RWPE2 (cell line): ENCODE data around the gene CD36.

Source experiments
- ATAC-seq: fragments of 200-7000 bp; cut with Tn5 transposase; 3 replicates; pipeline ENCODE4 v1.9.1; 2021; ENCODE audit warnings: low read depth
- DNase-seq: peaks from one replicate; pipeline ENCODE4 v3.0.0-alpha.2; 2020; ENCODE audit warnings: low spot score
- H3K27ac ChIP-seq: fragments of 450-650 bp; 2 replicates; pipeline ENCODE4 v1.5.1; 2017; ENCODE audit warnings: mild to moderate bottlenecking; ENCODE audit not compliant: poor library complexity, severe bottlenecking
- H3K27me3 ChIP-seq: fragments of 250-450 bp; sonication (Bioruptor Pico); 2 replicates; pipeline ENCODE4 v1.5.1; 2021; ENCODE audit warnings: mild to moderate bottlenecking, moderate library complexity; ENCODE audit not compliant: insufficient read depth, poor library complexity, severe bottlenecking
- H3K36me3 ChIP-seq: fragments of 250-450 bp; sonication (Bioruptor Pico); 2 replicates; pipeline ENCODE4 v1.5.1; 2020; ENCODE audit warnings: low read depth, mild to moderate bottlenecking, moderate library complexity
- H3K4me1 ChIP-seq: fragments of 250-450 bp; sonication (Bioruptor Pico); 2 replicates; pipeline ENCODE4 v1.5.1; 2021; ENCODE audit warnings: mild to moderate bottlenecking, moderate library complexity; ENCODE audit not compliant: insufficient read depth, poor library complexity, severe bottlenecking
- H3K4me3 ChIP-seq: fragments of 250-450 bp; sonication (Bioruptor Pico); 2 replicates; pipeline ENCODE4 v1.5.1; 2021; ENCODE audit warnings: mild to moderate bottlenecking, moderate library complexity; ENCODE audit not compliant: severe bottlenecking
- H3K9me3 ChIP-seq: fragments of 250-450 bp; sonication (Bioruptor Pico); 2 replicates; pipeline ENCODE4 v1.5.1; 2021; ENCODE audit warnings: mild to moderate bottlenecking, moderate library complexity; ENCODE audit not compliant: severe bottlenecking
- TF ChIP-seq, protein P1 (sequence below): fragments of 450-650 bp; IDR thresholded peaks from one replicate; pipeline ENCODE4 v1.5.1; 2017; ENCODE audit warnings: mild to moderate bottlenecking, moderate library complexity; ENCODE audit not compliant: poor library complexity, severe bottlenecking

Gene CD36

DNA sequence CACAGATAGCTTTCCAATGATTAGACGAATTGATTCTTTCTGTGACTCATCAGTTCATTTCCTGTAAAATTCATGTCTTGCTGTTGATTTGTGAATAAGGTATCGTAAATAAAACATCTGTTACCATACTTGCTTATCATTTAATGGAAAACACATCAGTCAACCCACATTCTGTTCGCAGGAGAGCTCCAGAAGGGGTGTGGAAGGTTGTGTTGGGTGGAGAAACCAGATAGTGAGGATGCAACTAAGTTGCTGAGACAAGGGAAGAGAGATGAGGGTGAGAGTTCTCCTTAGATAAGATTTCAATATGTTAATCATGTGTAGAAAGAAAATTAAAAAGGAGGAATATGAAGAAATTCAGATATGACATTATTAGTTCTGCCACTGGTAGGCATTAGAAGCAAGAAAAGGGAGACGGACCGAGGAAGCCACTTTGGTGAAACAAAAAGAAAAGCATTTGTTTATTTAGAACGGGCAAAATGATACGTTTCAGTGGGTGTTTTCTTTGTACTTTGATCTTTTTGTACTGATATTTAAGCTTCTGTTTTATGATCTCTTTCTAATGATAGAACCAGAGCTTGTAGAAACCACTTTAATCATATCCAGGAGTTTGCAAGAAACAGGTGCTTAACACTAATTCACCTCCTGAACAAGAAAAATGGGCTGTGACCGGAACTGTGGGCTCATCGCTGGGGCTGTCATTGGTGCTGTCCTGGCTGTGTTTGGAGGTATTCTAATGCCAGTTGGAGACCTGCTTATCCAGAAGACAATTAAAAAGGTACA lies 7.8 kb downstream of the CD36 start:
- Histone ChIP-seq H3K9me3 (peaks cover 2% of the 10 kb centered on the region), H3K27ac (no peak overlapping the region), H3K4me3 (no peak overlapping the region), H3K27me3 (no peaks in the 10 kb centered on the region), H3K4me1 (peaks cover 10% of the 10 kb centered on the region), H3K36me3 (no peaks in the 10 kb centered on the region)
- DNase-seq (no peak), ATAC-seq (no peak)
- TF ChIP-seq, protein P1, sequence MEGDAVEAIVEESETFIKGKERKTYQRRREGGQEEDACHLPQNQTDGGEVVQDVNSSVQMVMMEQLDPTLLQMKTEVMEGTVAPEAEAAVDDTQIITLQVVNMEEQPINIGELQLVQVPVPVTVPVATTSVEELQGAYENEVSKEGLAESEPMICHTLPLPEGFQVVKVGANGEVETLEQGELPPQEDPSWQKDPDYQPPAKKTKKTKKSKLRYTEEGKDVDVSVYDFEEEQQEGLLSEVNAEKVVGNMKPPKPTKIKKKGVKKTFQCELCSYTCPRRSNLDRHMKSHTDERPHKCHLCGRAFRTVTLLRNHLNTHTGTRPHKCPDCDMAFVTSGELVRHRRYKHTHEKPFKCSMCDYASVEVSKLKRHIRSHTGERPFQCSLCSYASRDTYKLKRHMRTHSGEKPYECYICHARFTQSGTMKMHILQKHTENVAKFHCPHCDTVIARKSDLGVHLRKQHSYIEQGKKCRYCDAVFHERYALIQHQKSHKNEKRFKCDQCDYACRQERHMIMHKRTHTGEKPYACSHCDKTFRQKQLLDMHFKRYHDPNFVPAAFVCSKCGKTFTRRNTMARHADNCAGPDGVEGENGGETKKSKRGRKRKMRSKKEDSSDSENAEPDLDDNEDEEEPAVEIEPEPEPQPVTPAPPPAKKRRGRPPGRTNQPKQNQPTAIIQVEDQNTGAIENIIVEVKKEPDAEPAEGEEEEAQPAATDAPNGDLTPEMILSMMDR: no peak

DNA sequence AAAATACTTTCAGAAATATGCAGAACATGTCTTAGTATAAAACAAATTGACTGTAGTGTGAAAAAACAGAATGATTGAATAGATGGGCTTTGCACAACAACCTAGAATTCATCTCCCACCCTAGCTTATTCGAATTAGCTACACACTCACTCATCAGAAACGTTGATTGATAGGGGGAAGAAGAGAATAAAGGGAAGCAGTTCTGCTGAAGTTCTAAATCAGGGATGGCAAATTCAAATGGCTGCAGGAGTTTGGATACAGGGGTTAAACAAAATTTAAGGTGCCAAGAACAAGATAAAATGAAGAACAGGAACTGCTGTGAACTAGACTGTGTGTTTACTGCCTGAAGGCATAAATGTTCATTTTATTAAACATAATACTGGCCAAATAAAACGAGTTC lies 9.0 kb downstream of the CD36 start:
- peaks cover 2% of the 10 kb centered on the region for H3K9me3 ChIP-seq
- no peak overlapping the region for H3K4me3 ChIP-seq
- no peak for DNase-seq
- no peak for ATAC-seq
- H3K27me3 ChIP-seq: no peaks in the 10 kb centered on the region
- TF ChIP-seq, protein P1: no peak
- H3K4me1 ChIP-seq: peaks cover 10% of the 10 kb centered on the region
- no peaks in the 10 kb centered on the region for H3K36me3 ChIP-seq
- no peak overlapping the region for H3K27ac ChIP-seq

DNA sequence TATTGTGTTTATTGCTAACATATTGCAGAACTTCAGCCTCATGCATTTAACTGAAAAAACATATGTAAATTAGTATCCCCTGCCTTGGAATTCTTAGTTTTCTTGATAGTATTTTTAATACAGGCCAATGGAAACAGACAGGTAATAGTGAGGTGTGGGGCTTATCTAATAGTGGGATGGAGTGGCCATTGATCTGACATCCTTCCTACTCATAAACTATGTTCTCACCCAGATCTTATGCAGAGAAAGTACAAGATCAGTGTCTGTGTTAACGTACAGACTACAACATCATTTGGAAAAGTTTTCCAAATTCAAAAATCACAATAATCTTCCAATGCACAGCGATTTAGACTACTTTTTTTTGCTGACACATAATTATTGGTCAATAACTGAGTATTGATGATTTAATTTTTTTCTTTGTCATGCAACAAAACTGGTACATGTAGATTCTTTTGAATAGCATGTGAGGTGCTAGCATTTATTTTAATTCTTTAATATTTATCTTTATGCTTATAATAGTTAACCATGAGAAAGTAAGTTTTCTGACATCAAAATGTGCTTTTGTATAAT lies 9.7 kb downstream of the CD36 start:
- Histone ChIP-seq H3K27me3 (no peaks in the 10 kb centered on the region), H3K27ac (no peak overlapping the region), H3K36me3 (no peaks in the 10 kb centered on the region), H3K9me3 (peaks cover 2% of the 10 kb centered on the region), H3K4me3 (no peak overlapping the region), H3K4me1 (peaks cover 10% of the 10 kb centered on the region)
- no peak for DNase-seq
- TF ChIP-seq, protein P1: no peak
- no peak for ATAC-seq

DNA sequence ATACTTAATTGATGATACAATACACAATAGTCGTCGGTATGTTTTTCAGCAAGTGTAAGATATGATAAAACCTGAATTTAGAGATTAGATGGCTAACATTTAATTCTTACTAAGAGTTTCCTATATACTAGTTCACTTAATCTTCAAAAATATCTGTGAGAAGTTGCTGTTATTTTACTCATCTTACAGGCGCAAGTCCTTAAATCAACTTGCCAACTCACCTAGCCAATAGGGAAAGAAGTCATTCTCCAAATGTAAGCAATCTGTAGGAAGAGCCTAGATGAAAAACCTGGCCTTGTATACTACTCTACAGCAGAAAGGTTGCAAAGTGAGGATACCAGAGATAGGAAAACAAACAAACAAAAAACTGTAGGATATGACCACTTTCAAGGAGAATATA lies 10.6 kb downstream of the CD36 start:
- TF ChIP-seq, protein P1: no peak

DNA sequence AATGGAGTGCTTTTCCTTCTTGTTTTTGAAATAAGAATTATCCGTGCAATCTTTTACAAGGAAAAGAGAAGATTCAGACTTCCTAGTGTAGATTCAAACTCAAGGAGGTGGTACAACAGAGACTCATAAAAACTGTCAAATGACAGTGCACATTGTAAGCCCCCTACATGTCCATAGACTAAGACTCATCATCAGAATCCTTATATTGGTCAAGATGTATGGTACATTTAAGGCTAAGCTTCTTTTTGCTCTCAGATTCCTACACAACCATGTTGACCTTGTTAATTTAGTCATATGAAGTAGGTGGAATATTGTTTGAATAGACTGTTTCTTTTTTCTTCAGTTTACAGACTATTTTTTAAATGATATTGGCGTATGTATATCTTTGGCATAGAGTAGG lies 11.6 kb downstream of the CD36 start:
- H3K9me3 ChIP-seq: peaks cover 2% of the 10 kb centered on the region
- ATAC-seq: no peak

More for the DNA sequence above, 10.6 kb downstream of the CD36 start:
- no peak for ATAC-seq
- no peaks in the 10 kb centered on the region for H3K27me3 ChIP-seq
- H3K4me1 ChIP-seq: peaks cover 6% of the 10 kb centered on the region
- no peak overlapping the region for H3K27ac ChIP-seq
- H3K36me3 ChIP-seq: no peaks in the 10 kb centered on the region
- H3K4me3 ChIP-seq: no peak overlapping the region
- no peak for DNase-seq
- peaks cover 2% of the 10 kb centered on the region for H3K9me3 ChIP-seq

More for the DNA sequence above, 11.6 kb downstream of the CD36 start:
- Histone ChIP-seq H3K36me3 (no peaks in the 10 kb centered on the region), H3K4me1 (peaks cover 6% of the 10 kb centered on the region), H3K27me3 (no peaks in the 10 kb centered on the region), H3K27ac (no peak overlapping the region), H3K4me3 (no peak overlapping the region)
- TF ChIP-seq, protein P1: no peak
- no peak for DNase-seq
